Upper lobe of left lung (tissue), 6 donors: Measurements from ENCODE around the gene PMF1. TPM values are rescaled to one million over a fixed set of nuclear protein-coding genes. Genes with fewer than 3 reads are reported as not detected.
A peak's percentile ranks its signal among the peaks of the same experiment; 100 is the strongest.

Source experiments
- ATAC-seq, 2 donors: fragments of 200-7000 bp; cut with Tn5 transposase; one replicate each; pipeline ENCODE4 v1.9.1; 2022; ENCODE audit warnings: mild to moderate bottlenecking in 2 of 2, moderate library complexity in 2 of 2; ENCODE audit not compliant: low FRiP score in 2 of 2
- DNase-seq, 2 donors: peaks; one replicate each; pipeline ENCODE4 v3.0.0-alpha.2; 2019 to 2020
- H3K27ac ChIP-seq, 4 donors: fragments of 200-600 bp; sonication (generic); one replicate each; pipeline ENCODE4 v1.5.1; 2016 to 2019
- H3K27me3 ChIP-seq, 4 donors: fragments of 200-600 bp; sonication (generic); one replicate each; pipeline ENCODE4 v1.5.1; 2017 to 2019
- H3K36me3 ChIP-seq, 4 donors: fragments of 200-600 bp; sonication (generic); one replicate each; pipeline ENCODE4 v1.5.1; 2016 to 2019
- H3K4me1 ChIP-seq, 4 donors: fragments of 200-600 bp; sonication (generic); one replicate each; pipeline ENCODE4 v1.5.1; 2018 to 2019
- H3K4me3 ChIP-seq, 4 donors: fragments of 200-600 bp; sonication (generic); one replicate each; pipeline ENCODE4 v1.5.1; 2017 to 2019; ENCODE audit warnings: mild to moderate bottlenecking in 2 of 4, moderate library complexity in 1 of 4
- H3K9me3 ChIP-seq, 4 donors: fragments of 200-600 bp; sonication (generic); one replicate each; pipeline ENCODE4 v1.5.1; 2018 to 2019
- EP300 ChIP-seq, 4 donors: sonication (generic); formaldehyde crosslinking; IDR thresholded peaks; one replicate each; pipeline ENCODE4 v1.5.1; 2017; ENCODE audit warnings: antibody characterized with exemption in 4 of 4, control low read depth in 2 of 4
- POLR2A ChIP-seq, 4 donors: fragments of 450-650 bp; IDR thresholded peaks; one replicate each; pipeline ENCODE4 v1.5.1; 2016 to 2017; ENCODE audit warnings: antibody characterized with exemption in 4 of 4, mild to moderate bottlenecking in 2 of 4
- POLR2AphosphoS5 ChIP-seq, 2 donors: sonication (generic); formaldehyde crosslinking; IDR thresholded peaks; one replicate each; pipeline ENCODE4 v1.5.1; 2017; ENCODE audit warnings: antibody characterized with exemption in 2 of 2
- WGBS, 2 donors: methylation state at CpG; one replicate each; pipeline ENCODE4 v1.1.5; 2017 to 2018; 5-methylcytosine and 5-hydroxymethylcytosine counted together
- total RNA-seq, 6 donors: library from RNA; depleted of rRNA in 4 of 6; stranded (reverse); fragments of >200 nt in 4 of 6; gene quantifications; one replicate each; pipeline versions ENCODE4 v1.1.0 to v1.2.1, GENCODE V29; 2016 to 2021
- TF ChIP-seq, protein P1 (sequence below), 6 experiments: fragments of 450-650 bp in 4 of 6; fragments of 200-600 bp in 2 of 6; sonication (generic) in 2 of 6; IDR thresholded peaks; one replicate each; pipeline ENCODE4 v1.5.1; 2016 to 2019; ENCODE audit warnings: antibody characterized with exemption in 6 of 6
- donor health status: DM: no; HTN: no; CAD: no; lungs with moderate emphysema.
- donor health status: DM: no; HTN: yes; CAD: no; lungs with severe emphysema.

PMF1 gene
- total RNA-seq, 6 donors from 2014 or later: 46.1 to 88.2 (median 66.6) TPM

DNA sequence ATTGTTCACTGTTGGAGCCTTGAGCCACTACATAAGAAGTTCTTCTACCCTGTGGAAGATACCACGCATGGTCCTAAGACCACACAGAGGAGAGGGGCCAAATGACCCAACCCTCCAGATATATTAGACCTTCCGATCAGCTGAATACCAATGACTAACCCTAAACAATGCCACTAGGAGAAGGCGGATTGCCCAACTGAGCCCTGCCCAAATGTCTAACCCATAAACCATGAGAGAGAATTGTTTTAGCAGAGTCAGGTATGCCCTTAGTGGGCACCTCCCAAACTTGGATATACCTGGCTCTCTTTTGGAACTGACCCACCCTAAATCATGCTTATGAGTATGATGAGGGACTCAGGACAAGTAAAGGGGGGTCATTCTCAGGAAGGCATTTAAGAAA is 57.5 kb downstream of the PMF1 start:
- Histone ChIP-seq H3K4me1 (no peaks in the 10 kb centered on the region), H3K9me3 (no peaks in the 10 kb centered on the region), H3K36me3 (peaks cover 45 to 100% (median 84%) of the 10 kb centered on the region in 4 donors), H3K27ac (no peak overlapping the region), H3K4me3 (no peak overlapping the region), H3K27me3 (no peaks in the 10 kb centered on the region)
- WGBS, 2 donors: 94 to 100% methylated on average over 2 to 3 of the region's 3 CpGs
- DNase-seq (no peak), ATAC-seq (no peak)
- no peak for TF ChIP-seq EP300 (IDR thresholded peaks at IDR 0.05)
- TF ChIP-seq, protein P1, sequence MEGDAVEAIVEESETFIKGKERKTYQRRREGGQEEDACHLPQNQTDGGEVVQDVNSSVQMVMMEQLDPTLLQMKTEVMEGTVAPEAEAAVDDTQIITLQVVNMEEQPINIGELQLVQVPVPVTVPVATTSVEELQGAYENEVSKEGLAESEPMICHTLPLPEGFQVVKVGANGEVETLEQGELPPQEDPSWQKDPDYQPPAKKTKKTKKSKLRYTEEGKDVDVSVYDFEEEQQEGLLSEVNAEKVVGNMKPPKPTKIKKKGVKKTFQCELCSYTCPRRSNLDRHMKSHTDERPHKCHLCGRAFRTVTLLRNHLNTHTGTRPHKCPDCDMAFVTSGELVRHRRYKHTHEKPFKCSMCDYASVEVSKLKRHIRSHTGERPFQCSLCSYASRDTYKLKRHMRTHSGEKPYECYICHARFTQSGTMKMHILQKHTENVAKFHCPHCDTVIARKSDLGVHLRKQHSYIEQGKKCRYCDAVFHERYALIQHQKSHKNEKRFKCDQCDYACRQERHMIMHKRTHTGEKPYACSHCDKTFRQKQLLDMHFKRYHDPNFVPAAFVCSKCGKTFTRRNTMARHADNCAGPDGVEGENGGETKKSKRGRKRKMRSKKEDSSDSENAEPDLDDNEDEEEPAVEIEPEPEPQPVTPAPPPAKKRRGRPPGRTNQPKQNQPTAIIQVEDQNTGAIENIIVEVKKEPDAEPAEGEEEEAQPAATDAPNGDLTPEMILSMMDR (IDR thresholded peaks at IDR 0.05): no peak
- TF ChIP-seq POLR2AphosphoS5 (IDR thresholded peaks at IDR 0.05): no peak

DNA sequence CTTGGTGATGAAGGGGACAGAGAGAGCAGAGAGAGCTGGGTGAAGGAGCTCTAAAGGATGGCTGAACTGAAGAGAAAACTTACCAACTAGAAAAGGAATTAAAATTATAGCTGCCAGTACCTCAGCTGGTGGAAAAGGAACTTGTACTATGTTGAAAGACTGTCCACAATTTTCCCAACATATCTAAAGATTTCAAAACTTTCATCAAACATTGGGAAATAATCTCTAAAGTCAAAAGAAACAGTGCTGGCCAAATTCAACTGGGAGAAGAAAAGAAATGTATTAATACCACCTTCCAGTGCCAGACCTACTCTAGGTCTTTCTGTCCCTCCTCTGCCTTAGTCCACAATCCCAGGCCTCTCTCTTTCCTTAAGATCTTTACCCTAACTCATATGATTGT is 63.7 kb downstream of the PMF1 start:
- no peak for ATAC-seq
- peaks cover 9 to 20% (median 16%) of the 10 kb centered on the region in 4 donors for H3K4me1 ChIP-seq
- peaks cover 29 to 77% (median 63%) of the 10 kb centered on the region in 4 donors for H3K36me3 ChIP-seq
- TF ChIP-seq, protein P1 (IDR thresholded peaks at IDR 0.05): no peak
- no peak for TF ChIP-seq EP300 (IDR thresholded peaks at IDR 0.05)
- no peak for TF ChIP-seq POLR2A (IDR thresholded peaks at IDR 0.05)
- no peak for TF ChIP-seq POLR2AphosphoS5 (IDR thresholded peaks at IDR 0.05)
- DNase-seq: no peak
- no peak overlapping the region for H3K4me3 ChIP-seq
- H3K9me3 ChIP-seq: no peaks in the 10 kb centered on the region
- H3K27ac ChIP-seq: peak overlapping the region in 3 of 4 donors; percentile 4 to 47 (median 45)
- H3K27me3 ChIP-seq: no peaks in the 10 kb centered on the region

DNA sequence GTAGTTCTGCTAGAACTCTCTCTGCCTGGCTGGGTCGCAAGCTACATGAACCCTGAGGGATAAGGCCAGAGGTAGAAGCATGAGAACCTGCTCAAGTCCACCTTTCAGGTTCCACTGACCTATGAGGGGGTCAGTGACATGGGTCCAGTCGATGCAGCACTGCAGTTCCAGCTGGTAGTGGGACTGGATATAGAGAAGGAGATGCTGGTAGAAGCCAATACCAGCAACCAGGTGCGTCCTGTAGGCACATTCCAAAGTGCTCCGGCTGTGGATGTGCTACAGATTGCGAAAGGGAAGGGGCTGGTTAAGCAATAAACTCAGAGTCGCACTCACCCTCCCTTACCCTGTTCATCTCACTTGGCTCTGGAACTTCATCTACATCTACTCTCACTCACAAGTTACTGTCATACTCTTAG is 64.2 kb downstream of the PMF1 start:
- H3K27me3 ChIP-seq: no peaks in the 10 kb centered on the region
- no peaks in the 10 kb centered on the region for H3K9me3 ChIP-seq
- TF ChIP-seq POLR2AphosphoS5 (IDR thresholded peaks at IDR 0.05) (no peak), POLR2A (IDR thresholded peaks at IDR 0.05) (no peak)
- TF ChIP-seq, protein P1 (IDR thresholded peaks at IDR 0.05): no peak
- peak overlapping the region in 3 of 4 donors; percentile 4 to 47 (median 45) for H3K27ac ChIP-seq
- DNase-seq: peak in 1 of 2 donors; percentile 48
- H3K36me3 ChIP-seq: peaks cover 29 to 73% (median 60%) of the 10 kb centered on the region in 4 donors
- H3K4me1 ChIP-seq: peaks cover 13 to 24% (median 20%) of the 10 kb centered on the region in 4 donors
- H3K4me3 ChIP-seq: no peak overlapping the region
- 59 to 65% methylated on average over 6 of the region's 6 CpGs for WGBS, 2 donors
- peak in 1 of 2 donors; percentile 34 for ATAC-seq

DNA sequence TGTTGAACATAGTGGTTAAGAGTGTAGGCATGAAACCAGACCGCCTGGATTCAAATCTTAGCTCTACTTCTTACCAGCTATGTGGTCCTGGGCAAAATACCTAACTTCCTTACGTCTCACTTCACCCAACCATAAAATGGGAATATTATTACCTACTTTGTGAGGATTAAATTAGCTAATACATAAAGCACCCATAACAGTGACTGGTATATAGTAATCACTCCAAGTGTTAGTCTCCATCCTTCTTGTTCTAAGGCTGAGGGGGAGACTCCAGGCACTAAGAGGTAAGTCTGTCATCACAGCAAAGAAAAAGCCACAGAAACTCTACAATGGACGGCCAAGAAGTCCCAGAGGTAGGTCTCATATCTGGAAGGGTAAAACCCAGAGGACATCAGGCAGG is 67.0 kb downstream of the PMF1 start:
- ATAC-seq: no peak
- Histone ChIP-seq H3K9me3 (no peaks in the 10 kb centered on the region), H3K36me3 (peaks cover 15 to 44% (median 36%) of the 10 kb centered on the region in 4 donors), H3K4me1 (peaks cover 23 to 40% (median 34%) of the 10 kb centered on the region in 4 donors), H3K27me3 (no peaks in the 10 kb centered on the region), H3K27ac (no peak overlapping the region), H3K4me3 (no peak overlapping the region)
- TF ChIP-seq POLR2A (IDR thresholded peaks at IDR 0.05) (no peak), POLR2AphosphoS5 (IDR thresholded peaks at IDR 0.05) (no peak), EP300 (IDR thresholded peaks at IDR 0.05) (no peak)
- TF ChIP-seq, protein P1 (IDR thresholded peaks at IDR 0.05): no peak
- DNase-seq: no peak
- WGBS, 2 donors: 93 to 95% methylated on average over 3 of the region's 3 CpGs

DNA sequence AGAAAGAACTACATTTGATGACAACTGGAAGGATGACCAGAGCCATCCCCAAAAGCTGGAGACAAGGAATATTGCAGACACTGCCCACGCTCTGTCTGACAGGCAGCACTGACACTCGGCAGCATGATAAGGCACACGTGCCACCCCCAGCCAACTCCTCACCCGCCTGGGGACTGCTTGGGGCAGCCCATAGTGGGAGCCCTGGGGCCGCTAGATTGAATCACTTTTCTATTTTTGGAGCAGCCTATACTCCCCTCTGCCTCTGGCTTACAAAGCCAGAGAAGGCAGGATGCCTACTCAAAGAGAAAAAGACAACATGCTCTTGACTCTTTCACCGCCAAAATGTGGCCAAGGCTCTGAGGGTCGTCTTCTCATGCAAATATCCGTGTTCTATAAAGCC is 68.5 kb downstream of the PMF1 start:
- ATAC-seq: peak in 1 of 2 donors; percentile 20
- Histone ChIP-seq H3K4me1 (peaks cover 23 to 42% (median 33%) of the 10 kb centered on the region in 4 donors), H3K4me3 (peak overlapping the region in 2 of 4 donors; percentile 89 to 93), H3K27me3 (no peaks in the 10 kb centered on the region), H3K27ac (peak overlapping the region in 1 of 4 donors; percentile 96), H3K9me3 (no peaks in the 10 kb centered on the region), H3K36me3 (peaks cover 5 to 30% (median 23%) of the 10 kb centered on the region in 4 donors)
- TF ChIP-seq POLR2AphosphoS5 (IDR thresholded peaks at IDR 0.05) (no peak), EP300 (IDR thresholded peaks at IDR 0.05) (no peak), POLR2A (IDR thresholded peaks at IDR 0.05) (no peak)
- TF ChIP-seq, protein P1 (IDR thresholded peaks at IDR 0.05): no peak
- WGBS, 2 donors: 26 to 27% methylated on average over 7 to 8 of the region's 8 CpGs
- DNase-seq: no peak
